GM23338 (cell line): ENCODE results near the gene TIAM1. TPM values are rescaled to one million over a fixed set of nuclear protein-coding genes. Genes with fewer than 3 reads are reported as not detected.
A peak's percentile ranks its signal among the peaks of the same experiment; 100 is the strongest.

ENCODE experiments used
- ATAC-seq: fragments of 200-7000 bp; cut with Tn5 transposase; 3 replicates; pipeline ENCODE4 v1.9.1; 2020
- DNase-seq: peaks from one replicate; pipeline ENCODE4 v3.0.0-alpha.2; 2015; ENCODE audit warnings: low spot score
- H2AFZ ChIP-seq: fragments of 200-600 bp; sonication (generic); 2 replicates; pipeline ENCODE4 v1.8.0; 2016; ENCODE audit warnings: antibody characterized with exemption, mild to moderate bottlenecking, moderate library complexity
- H3F3A ChIP-seq: fragments of 200-600 bp; sonication (generic); replicated peaks from 2 replicates; pipeline ENCODE4 v1.8.0; 2017; ENCODE audit warnings: antibody characterized with exemption, mixed run types, low read depth
- H3K27ac ChIP-seq: fragments of 200-600 bp; sonication (generic); 2 replicates; pipeline ENCODE4 v1.6.1; 2016; ENCODE audit warnings: low read depth
- H3K27me3 ChIP-seq: fragments of 200-600 bp; sonication (generic); 2 replicates; pipeline ENCODE4 v1.8.0; 2016; ENCODE audit warnings: mild to moderate bottlenecking, mixed run types, moderate library complexity; ENCODE audit not compliant: insufficient read depth
- H3K36me3 ChIP-seq: fragments of 200-600 bp; sonication (generic); 2 replicates; pipeline ENCODE4 v1.8.0; 2016; ENCODE audit warnings: mild to moderate bottlenecking; ENCODE audit not compliant: insufficient read depth
- H3K4me1 ChIP-seq: fragments of 200-600 bp; sonication (generic); 2 replicates; pipeline ENCODE4 v1.8.0; 2016; ENCODE audit warnings: mild to moderate bottlenecking, moderate library complexity; ENCODE audit not compliant: insufficient read depth
- H3K4me2 ChIP-seq: fragments of 200-600 bp; sonication (generic); 2 replicates; pipeline ENCODE4 v1.7.1; 2017; ENCODE audit warnings: mixed run types
- H3K4me3 ChIP-seq: fragments of 200-600 bp; sonication (generic); 2 replicates; pipeline ENCODE4 v1.6.1; 2016; ENCODE audit warnings: mixed run types
- H3K79me2 ChIP-seq: fragments of 200-600 bp; sonication (generic); replicated peaks from 2 replicates; pipeline ENCODE4 v1.8.0; 2017; ENCODE audit warnings: mild to moderate bottlenecking; ENCODE audit not compliant: insufficient read depth
- H3K9me2 ChIP-seq: fragments of 200-600 bp; sonication (generic); 2 replicates; pipeline ENCODE4 v1.8.0; 2017; ENCODE audit not compliant: insufficient read depth
- H4K20me1 ChIP-seq: fragments of 200-600 bp; sonication (generic); replicated peaks from 2 replicates; pipeline ENCODE4 v1.8.0; 2017; ENCODE audit warnings: mild to moderate bottlenecking; ENCODE audit not compliant: insufficient read depth
- H3K27ac Mint-ChIP-seq: 2 replicates; pipeline ENCODE4 v1.8.0; 2020; ENCODE audit warnings: inconsistent platforms, mild to moderate bottlenecking, moderate library complexity, mixed read lengths
- H3K27me3 Mint-ChIP-seq: 3 replicates; pipeline ENCODE4 v1.8.0; 2022; ENCODE audit warnings: low read depth, mild to moderate bottlenecking, moderate library complexity, mixed read lengths, inconsistent platforms; ENCODE audit not compliant: insufficient read depth, poor library complexity
- H3K36me3 Mint-ChIP-seq: 3 replicates; pipeline ENCODE4 v1.8.0; 2021; ENCODE audit warnings: low read depth, mild to moderate bottlenecking, inconsistent platforms, moderate library complexity, mixed read lengths
- H3K4me1 Mint-ChIP-seq: 3 replicates; pipeline ENCODE4 v1.8.0; 2020; ENCODE audit warnings: mild to moderate bottlenecking, inconsistent platforms, mixed read lengths
- H3K4me3 Mint-ChIP-seq: 3 replicates; pipeline ENCODE4 v1.8.0; 2021; ENCODE audit warnings: moderate library complexity, mild to moderate bottlenecking, inconsistent platforms, mixed read lengths
- H3K9me3 Mint-ChIP-seq: 3 replicates; pipeline ENCODE4 v1.8.0; 2020; ENCODE audit warnings: moderate library complexity, mild to moderate bottlenecking, inconsistent platforms, mixed read lengths
- JUNB ChIP-seq: IDR thresholded peaks from one replicate; pipeline ENCODE4 v1.6.1; 2016; ENCODE audit warnings: antibody characterized with exemption; ENCODE audit not compliant: unreplicated experiment
- NANOG ChIP-seq: IDR thresholded peaks from 2 replicates; pipeline ENCODE4 v1.6.1; 2016; ENCODE audit warnings: antibody characterized with exemption, borderline replicate concordance
- POLR2AphosphoS5 ChIP-seq: IDR thresholded peaks from 2 replicates; pipeline ENCODE4 v1.6.1; 2016; ENCODE audit warnings: antibody characterized with exemption, low read depth
- polyA plus RNA-seq: library from polyadenylated mRNA; unstranded; fragments of >200 nt; fragmentation: Nextera tagmentation; extraction: Ambion mirVana; gene quantifications from 2 replicates; pipeline ENCODE4 v1.2.1, GENCODE V29; 2016
- total RNA-seq: library from RNA; depleted of rRNA; stranded (reverse); fragments of >200 nt; shearing (Covaris generic); gene quantifications from 2 replicates; pipeline ENCODE4 v1.2.3, GENCODE V29; 2014
- TF ChIP-seq, protein P1 (sequence below), 2 experiments: fragments of 200-600 bp in 1 of 2; sonication (generic) in 1 of 2; conservative IDR thresholded peaks; 2 replicates each; pipeline versions ENCODE4 v1.5.1 to v1.6.1; 2016 to 2017; ENCODE audit warnings: antibody characterized with exemption in 2 of 2, low read depth in 2 of 2, mild to moderate bottlenecking in 2 of 2, moderate library complexity in 1 of 2
- TF ChIP-seq, protein P2 (sequence below): IDR thresholded peaks from 2 replicates; pipeline ENCODE4 v1.6.1; 2016; ENCODE audit warnings: antibody characterized with exemption

Gene TIAM1
- total and polyA plus RNA-seq, 2 experiments from 2014 or later, result 18.5 to 20.0 TPM

DNA sequence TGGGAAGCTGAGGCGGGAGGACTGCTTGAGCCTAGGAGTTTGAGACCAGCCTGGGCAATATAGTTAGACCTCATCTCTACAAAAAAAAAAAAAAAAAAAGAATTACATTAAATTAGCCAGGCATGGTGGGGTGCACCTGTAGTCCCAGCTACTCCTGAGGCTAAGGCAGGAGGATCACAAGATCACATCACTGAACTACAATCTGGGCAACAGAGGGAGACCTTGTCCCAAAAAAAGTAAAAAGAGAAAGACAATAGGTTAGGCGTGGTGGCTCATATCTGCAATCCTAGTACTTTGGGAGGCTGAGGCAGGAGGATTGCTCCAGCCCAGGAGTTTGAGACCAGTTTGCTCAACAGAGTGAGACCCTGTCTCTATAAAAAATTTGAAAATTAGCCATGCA lies 130.3 kb downstream of the TIAM1 start:
- no peaks in the 10 kb centered on the region for H3F3A ChIP-seq
- H3K9me3 Mint-ChIP-seq, result no peaks in the 10 kb centered on the region
- no peak overlapping the region for H3K4me3 ChIP-seq
- H3K4me1 ChIP-seq, result no peaks in the 10 kb centered on the region
- no peaks in the 10 kb centered on the region for H4K20me1 ChIP-seq
- no peak overlapping the region for H3K27ac ChIP-seq
- H3K36me3 Mint-ChIP-seq, result peaks cover 3% of the 10 kb centered on the region; the same call in 1 of the 3 replicates
- no peaks in the 10 kb centered on the region for H3K79me2 ChIP-seq
- no peaks in the 10 kb centered on the region for H3K27me3 ChIP-seq
- H3K27me3 Mint-ChIP-seq, result peaks cover 2% of the 10 kb centered on the region
- H3K27ac Mint-ChIP-seq, result no peak overlapping the region; the same call in 1 of the 2 replicates
- no peak overlapping the region for H3K4me3 Mint-ChIP-seq
- TF ChIP-seq NANOG, result no peak
- TF ChIP-seq, protein P1, sequence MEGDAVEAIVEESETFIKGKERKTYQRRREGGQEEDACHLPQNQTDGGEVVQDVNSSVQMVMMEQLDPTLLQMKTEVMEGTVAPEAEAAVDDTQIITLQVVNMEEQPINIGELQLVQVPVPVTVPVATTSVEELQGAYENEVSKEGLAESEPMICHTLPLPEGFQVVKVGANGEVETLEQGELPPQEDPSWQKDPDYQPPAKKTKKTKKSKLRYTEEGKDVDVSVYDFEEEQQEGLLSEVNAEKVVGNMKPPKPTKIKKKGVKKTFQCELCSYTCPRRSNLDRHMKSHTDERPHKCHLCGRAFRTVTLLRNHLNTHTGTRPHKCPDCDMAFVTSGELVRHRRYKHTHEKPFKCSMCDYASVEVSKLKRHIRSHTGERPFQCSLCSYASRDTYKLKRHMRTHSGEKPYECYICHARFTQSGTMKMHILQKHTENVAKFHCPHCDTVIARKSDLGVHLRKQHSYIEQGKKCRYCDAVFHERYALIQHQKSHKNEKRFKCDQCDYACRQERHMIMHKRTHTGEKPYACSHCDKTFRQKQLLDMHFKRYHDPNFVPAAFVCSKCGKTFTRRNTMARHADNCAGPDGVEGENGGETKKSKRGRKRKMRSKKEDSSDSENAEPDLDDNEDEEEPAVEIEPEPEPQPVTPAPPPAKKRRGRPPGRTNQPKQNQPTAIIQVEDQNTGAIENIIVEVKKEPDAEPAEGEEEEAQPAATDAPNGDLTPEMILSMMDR (conservative IDR thresholded peaks at IDR 0.05; ENCODE audit: low read depth in 2 of 2), result peak; percentile 18 to 47; a peak in 2 of 4 replicates
- H3K4me1 Mint-ChIP-seq, result peaks cover 5% of the 10 kb centered on the region; the same call in 2 of the 3 replicates
- H3K4me2 ChIP-seq, result no peak overlapping the region
- no peaks in the 10 kb centered on the region for H3K9me2 ChIP-seq
- DNase-seq (no peak), ATAC-seq (no peak)
- H2AFZ ChIP-seq, result no peak overlapping the region
- no peaks in the 10 kb centered on the region for H3K36me3 ChIP-seq

DNA sequence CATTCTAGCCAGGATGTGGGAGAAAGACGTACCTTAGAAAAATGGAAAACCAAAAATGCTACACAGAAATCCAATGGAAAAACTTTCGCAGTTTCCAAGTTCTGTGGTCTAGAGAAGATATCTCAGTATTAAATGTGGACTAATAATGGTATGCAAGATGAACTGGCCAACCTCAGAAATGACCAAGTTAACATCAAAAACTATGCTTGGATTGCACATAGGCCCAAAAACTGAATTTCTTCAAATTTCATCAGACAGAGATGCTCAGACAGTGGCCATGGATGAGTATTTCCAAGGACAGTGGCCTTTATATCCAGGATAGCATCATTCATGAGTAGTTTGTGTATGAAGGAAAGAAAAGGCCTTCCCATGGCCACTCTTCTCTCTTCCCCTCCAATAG lies 132.2 kb downstream of the TIAM1 start:
- H3K4me1 Mint-ChIP-seq, result peaks cover 5% of the 10 kb centered on the region; the same call in 2 of the 3 replicates

DNA sequence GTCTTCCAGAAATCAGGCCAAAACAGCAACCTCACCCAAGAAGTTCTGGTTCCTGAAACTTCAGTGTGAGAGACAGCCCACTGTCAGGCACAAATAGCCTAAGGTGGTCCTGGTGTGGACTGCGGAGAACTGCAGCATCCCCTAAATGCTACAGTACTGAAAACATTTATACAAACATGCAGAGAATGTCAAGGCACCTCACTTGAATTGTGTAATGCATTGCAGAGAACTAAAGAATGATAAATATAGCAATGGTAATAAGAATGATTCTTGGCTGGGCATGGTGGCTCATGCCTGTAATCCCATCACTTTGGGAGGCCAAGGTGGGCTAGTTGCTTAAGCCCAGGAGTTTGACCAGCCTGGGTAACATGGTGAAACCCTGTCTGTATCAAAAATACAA lies 138.6 kb downstream of the TIAM1 start:
- no peak for ATAC-seq

More for the DNA sequence above, 132.2 kb downstream of the TIAM1 start:
- no peak overlapping the region for H2AFZ ChIP-seq
- no peak overlapping the region for H3K27ac ChIP-seq
- no peaks in the 10 kb centered on the region for H3K79me2 ChIP-seq
- H3K36me3 ChIP-seq, result no peaks in the 10 kb centered on the region
- TF ChIP-seq, protein P2, sequence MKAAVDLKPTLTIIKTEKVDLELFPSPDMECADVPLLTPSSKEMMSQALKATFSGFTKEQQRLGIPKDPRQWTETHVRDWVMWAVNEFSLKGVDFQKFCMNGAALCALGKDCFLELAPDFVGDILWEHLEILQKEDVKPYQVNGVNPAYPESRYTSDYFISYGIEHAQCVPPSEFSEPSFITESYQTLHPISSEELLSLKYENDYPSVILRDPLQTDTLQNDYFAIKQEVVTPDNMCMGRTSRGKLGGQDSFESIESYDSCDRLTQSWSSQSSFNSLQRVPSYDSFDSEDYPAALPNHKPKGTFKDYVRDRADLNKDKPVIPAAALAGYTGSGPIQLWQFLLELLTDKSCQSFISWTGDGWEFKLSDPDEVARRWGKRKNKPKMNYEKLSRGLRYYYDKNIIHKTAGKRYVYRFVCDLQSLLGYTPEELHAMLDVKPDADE, result no peak
- no peak for TF ChIP-seq JUNB
- DNase-seq (no peak), ATAC-seq (no peak)
- H3K27ac Mint-ChIP-seq, result no peak overlapping the region
- no peaks in the 10 kb centered on the region for H3F3A ChIP-seq
- no peaks in the 10 kb centered on the region for H3K4me1 ChIP-seq
- H3K36me3 Mint-ChIP-seq, result peaks cover 3% of the 10 kb centered on the region; the same call in 1 of the 3 replicates
- no peaks in the 10 kb centered on the region for H4K20me1 ChIP-seq
- H3K4me3 ChIP-seq, result no peak overlapping the region
- H3K9me2 ChIP-seq, result no peaks in the 10 kb centered on the region
- no peaks in the 10 kb centered on the region for H3K9me3 Mint-ChIP-seq
- H3K27me3 ChIP-seq, result no peaks in the 10 kb centered on the region
- no peak overlapping the region for H3K4me3 Mint-ChIP-seq
- no peak overlapping the region for H3K4me2 ChIP-seq
- H3K27me3 Mint-ChIP-seq, result peaks cover 2% of the 10 kb centered on the region

More for the DNA sequence above, 138.6 kb downstream of the TIAM1 start:
- Mint-ChIP-seq H3K4me1 (no peaks in the 10 kb centered on the region; the same call in 2 of the 3 replicates), H3K4me3 (no peak overlapping the region), H3K9me3 (no peaks in the 10 kb centered on the region), H3K36me3 (peaks cover 3% of the 10 kb centered on the region; the same call in 2 of the 3 replicates), H3K27me3 (no peaks in the 10 kb centered on the region), H3K27ac (no peak overlapping the region)
- Histone ChIP-seq H3K27ac (no peak overlapping the region), H3K4me3 (no peak overlapping the region), H3K4me2 (no peak overlapping the region), H3K4me1 (no peaks in the 10 kb centered on the region), H4K20me1 (no peaks in the 10 kb centered on the region), H3K27me3 (no peaks in the 10 kb centered on the region), H3F3A (no peaks in the 10 kb centered on the region), H3K36me3 (no peaks in the 10 kb centered on the region), H3K9me2 (no peaks in the 10 kb centered on the region), H2AFZ (no peak overlapping the region), H3K79me2 (no peaks in the 10 kb centered on the region)
- TF ChIP-seq POLR2AphosphoS5, result no peak
- TF ChIP-seq, protein P2, result no peak
- TF ChIP-seq, protein P1 (conservative IDR thresholded peaks at IDR 0.05; ENCODE audit: low read depth in 2 of 2), result no peak
- DNase-seq, result no peak
